ENCODE results near the gene HOMER3. TPM values are rescaled to one million over a fixed set of nuclear protein-coding genes. Genes with fewer than 3 reads are reported as not detected.
A peak's percentile ranks its signal among the peaks of the same experiment; 100 is the strongest.

HOMER3 gene
- total RNA-seq, 1 experiment from 2014 or later: 58.9 TPM

GRCh38 chr19:18901491-18901890, 39.5 kb downstream of the HOMER3 start:
- H3K4me1 ChIP-seq (ENCODE audit: control insufficient read depth, insufficient read depth, low read length): no peaks in the 10 kb centered on the region
- no peak for ATAC-seq
- CTCF ChIA-PET: no interaction called here

GRCh38 chr19:18900700-18901481, 40.1 kb downstream of the HOMER3 start:
- no peaks in the 10 kb centered on the region for H3K36me3 ChIP-seq (ENCODE audit: control insufficient read depth, insufficient read depth, low read length)
- H3K4me1 ChIP-seq (ENCODE audit: control insufficient read depth, insufficient read depth, low read length): no peaks in the 10 kb centered on the region
- intact Hi-C loops (cut with micrococcal nuclease; ENCODE audit: unreplicated experiment) (no loop called here), in situ Hi-C loops (cut with HindIII; ENCODE audit: low pct_unique_long_range_greater_than_20kb, low sequenced_read_pairs) (no loop called here)
- POLR2A ChIA-PET: no interaction called here
- H3K27ac ChIP-seq (ENCODE audit: low read length): no peak overlapping the region
- TF ChIP-seq SIN3A (IDR thresholded peaks at IDR 0.05; ENCODE audit: borderline replicate concordance, insufficient read depth, low read depth, low read length) (no peak), TCF7L2 (IDR thresholded peaks at IDR 0.05; ENCODE audit: low read depth, low read length) (no peak), REST (IDR thresholded peaks at IDR 0.05; ENCODE audit: insufficient read depth in 1 of 2, low read depth in 2 of 2, low read length in 1 of 2) (no peak), POLR2AphosphoS5 (IDR thresholded peaks at IDR 0.05; ENCODE audit: low read depth, low read length) (no peak), CTCF (IDR thresholded peaks at IDR 0.05) (no peak)
- H3K9me3 ChIP-seq (ENCODE audit: control insufficient read depth, insufficient read depth, low read depth, low read length): no peaks in the 10 kb centered on the region
- ATAC-seq (no peak), DNase-seq (ENCODE audit: low read depth, low spot score) (no peak)
- no TSS peak for BruUV-seq (replicated peaks)
- CTCF ChIA-PET: no interaction called here
- no peaks in the 10 kb centered on the region for H3K27me3 ChIP-seq (ENCODE audit: control insufficient read depth, insufficient read depth, low read length)
- no peak overlapping the region for H3K4me3 ChIP-seq (ENCODE audit: low read depth in 2 of 2, low read length in 2 of 2)

More at GRCh38 chr19:18901491-18901890, 39.5 kb downstream of the HOMER3 start:
- H3K4me3 ChIP-seq (ENCODE audit: low read depth in 2 of 2, low read length in 2 of 2): no peak overlapping the region
- POLR2A ChIA-PET: no interaction called here
- TF ChIP-seq CTCF (IDR thresholded peaks at IDR 0.05): no peak
- no peak for TF ChIP-seq REST (IDR thresholded peaks at IDR 0.05; ENCODE audit: insufficient read depth in 1 of 2, low read depth in 2 of 2, low read length in 1 of 2)
- TF ChIP-seq POLR2AphosphoS5 (IDR thresholded peaks at IDR 0.05; ENCODE audit: low read depth, low read length): no peak
- TF ChIP-seq TCF7L2 (IDR thresholded peaks at IDR 0.05; ENCODE audit: low read depth, low read length): no peak
- TF ChIP-seq SIN3A (IDR thresholded peaks at IDR 0.05; ENCODE audit: borderline replicate concordance, insufficient read depth, low read depth, low read length): no peak
- no peaks in the 10 kb centered on the region for H3K27me3 ChIP-seq (ENCODE audit: control insufficient read depth, insufficient read depth, low read length)
- DNase-seq (ENCODE audit: low read depth, low spot score): no peak
- in situ Hi-C loops (cut with HindIII; ENCODE audit: low pct_unique_long_range_greater_than_20kb, low sequenced_read_pairs): no loop called here
- no peaks in the 10 kb centered on the region for H3K9me3 ChIP-seq (ENCODE audit: control insufficient read depth, insufficient read depth, low read depth, low read length)
- no peaks in the 10 kb centered on the region for H3K36me3 ChIP-seq (ENCODE audit: control insufficient read depth, insufficient read depth, low read length)
- TSS peak; percentile 65 for BruUV-seq (replicated peaks)
- intact Hi-C loops (cut with micrococcal nuclease; ENCODE audit: unreplicated experiment): no loop called here
- H3K27ac ChIP-seq (ENCODE audit: low read length): no peak overlapping the region

Measured in Panc1 (cell line).